Epithelial cell of proximal tubule (primary cell): ENCODE measurements around the gene UGCG. TPM values are rescaled to one million over a fixed set of nuclear protein-coding genes. Genes with fewer than 3 reads are reported as not detected.
"Not testable (repeated sequence)": the region's sequence is repeated elsewhere in the genome, so short reads cannot be mapped to it uniquely, and the experiment has no call there.

Experiments used
- DNase-seq: peaks from one replicate; pipeline ENCODE4 v3.0.0-alpha.2; 2011; ENCODE audit warnings: low read depth
- H3K4me3 ChIP-seq: 2 replicates; pipeline ENCODE4 v1.5.1; 2011; ENCODE audit warnings: low read depth, mild to moderate bottlenecking, low read length
- CTCF ChIP-seq: conservative IDR thresholded peaks from 2 replicates; pipeline ENCODE4 v1.5.1; 2012; ENCODE audit warnings: low read depth, mild to moderate bottlenecking, low read length
- total RNA-seq: library from RNA; depleted of rRNA; stranded (reverse); fragments of >200 nt; gene quantifications from 2 replicates; pipeline ENCODE4 v1.2.3, GENCODE V29; 2015

Gene UGCG
- total RNA-seq, 1 donor from 2014 or later: 288 TPM

- TF ChIP-seq CTCF: no peak
- DNase-seq: no peak
- H3K4me3 ChIP-seq: peak overlapping the region; percentile 82
Measured at GRCh38 chr9:111900858-111901612, 4.4 kb downstream of the UGCG start.

DNA sequence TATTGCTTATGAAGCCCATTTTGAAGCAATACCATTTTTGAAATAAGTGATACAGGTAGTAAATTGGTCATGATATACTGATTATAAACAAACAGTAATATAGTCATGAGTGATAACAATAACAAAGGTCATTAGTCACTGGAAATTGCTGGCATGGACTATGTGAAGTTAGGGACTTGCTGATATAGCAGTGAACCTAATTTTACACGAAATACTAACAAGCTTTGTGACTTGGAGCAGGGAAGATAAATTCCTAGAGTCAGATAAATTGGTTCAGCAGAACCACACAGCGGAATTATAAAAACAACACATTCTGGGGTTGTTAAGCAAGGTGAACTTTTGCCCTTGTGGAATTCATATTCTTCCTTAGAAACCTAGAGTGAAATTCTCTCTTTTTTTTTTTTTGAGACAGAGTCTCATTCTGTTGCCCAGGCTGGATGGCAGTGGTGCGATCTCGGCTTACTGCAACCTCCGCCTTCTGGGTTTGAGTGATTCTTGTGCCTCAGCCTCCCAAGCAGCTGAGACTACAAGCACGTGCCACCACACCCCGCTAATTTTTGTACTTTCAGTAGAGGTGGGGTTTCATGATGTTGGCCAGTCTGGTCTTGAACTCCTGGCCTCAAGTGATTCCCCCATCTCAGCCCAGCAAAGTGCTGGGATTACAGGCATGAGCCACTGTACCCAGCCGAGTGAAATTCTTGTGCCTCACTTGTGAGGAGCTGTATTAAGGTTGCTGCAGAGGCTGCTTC is 6.0 kb downstream of the UGCG start:
- DNase-seq: no peak
- TF ChIP-seq CTCF: no peak

GRCh38 chr9:111903535-111903934 is 6.9 kb downstream of the UGCG start:
- H3K4me3 ChIP-seq: peak overlapping the region; percentile 2
- not testable (repeated sequence) for DNase-seq

More for the DNA sequence above, 6.0 kb downstream of the UGCG start:
- peak overlapping the region; percentile 82 for H3K4me3 ChIP-seq

GRCh38 chr9:111904026-111904425 is 7.4 kb downstream of the UGCG start:
- H3K4me3 ChIP-seq: peak overlapping the region; percentile 2
- no peak for TF ChIP-seq CTCF
- no peak for DNase-seq

GRCh38 chr9:111904891-111905291 is 8.3 kb downstream of the UGCG start:
- no peak overlapping the region for H3K4me3 ChIP-seq
- TF ChIP-seq CTCF: no peak
- no peak for DNase-seq

- TF ChIP-seq CTCF: no peak
- DNase-seq: no peak
- no peak overlapping the region for H3K4me3 ChIP-seq
Measured at GRCh38 chr9:111907147-111907546, 10.5 kb downstream of the UGCG start.

DNA sequence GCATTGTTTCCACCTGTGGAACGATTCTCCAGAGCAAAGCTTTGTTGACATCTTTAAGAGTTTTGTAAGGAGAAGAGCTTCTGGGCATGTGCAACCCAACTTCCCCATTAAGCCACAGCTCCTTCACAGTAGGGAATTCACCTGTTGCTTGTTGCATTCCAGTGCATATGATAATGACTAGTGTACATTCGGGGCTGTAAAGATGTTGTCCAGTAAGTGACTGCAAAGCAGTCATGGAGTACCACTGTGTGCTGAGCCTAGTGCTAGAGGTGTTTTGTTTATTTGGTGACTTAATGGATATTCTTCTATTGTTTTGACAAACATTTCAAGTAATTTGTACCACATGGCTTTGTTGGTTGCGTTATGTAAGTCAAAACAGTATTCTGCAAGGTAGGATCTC is 12.8 kb downstream of the UGCG start:
- no peak for TF ChIP-seq CTCF
- no peak for DNase-seq

More for the DNA sequence above, 12.8 kb downstream of the UGCG start:
- no peak overlapping the region for H3K4me3 ChIP-seq
